ENCODE data around the gene ARSJ. TPM values are rescaled to one million over a fixed set of nuclear protein-coding genes. Genes with fewer than 3 reads are reported as not detected.

ARSJ gene
- 10 to 100 TPM; 23.5 to 23.6 TPM for total RNA-seq
- polyA plus RNA-seq (ENCODE audit: insufficient read length in 6 of 6) = 1 to 10 TPM; 5.3 to 7.8 (median 7.2) TPM
- long read RNA-seq, donor 1, full-length matches to known transcripts = 3 of 3 reads
- long read RNA-seq, donor 1, partial matches to known transcripts = 0 of 3 reads
- long read RNA-seq, donor 1, other reads (novel, unspliced or antisense) = 0 of 3 reads
- long read RNA-seq, donor 2, full-length matches to known transcripts = 1 of 1 reads
- long read RNA-seq, donor 2, partial matches to known transcripts = 0 of 1 reads
- long read RNA-seq, donor 2, other reads (novel, unspliced or antisense) = 0 of 1 reads
- long read RNA-seq, donor 3 = 0 reads
- long read RNA-seq, donor 4, full-length matches to known transcripts = 3 of 7 reads
- long read RNA-seq, donor 4, partial matches to known transcripts = 0 of 7 reads
- long read RNA-seq, donor 4, other reads (novel, unspliced or antisense) = 4 of 7 reads
- long read RNA-seq, donor 5, full-length matches to known transcripts = 5 of 5 reads
- long read RNA-seq, donor 5, partial matches to known transcripts = 0 of 5 reads
- long read RNA-seq, donor 5, other reads (novel, unspliced or antisense) = 0 of 5 reads
- long read RNA-seq, donor 6 = 0 reads
- long read RNA-seq, donor 7, full-length matches to known transcripts = 4 of 4 reads
- long read RNA-seq, donor 7, partial matches to known transcripts = 0 of 4 reads
- long read RNA-seq, donor 7, other reads (novel, unspliced or antisense) = 0 of 4 reads
- long read RNA-seq, donor 8, full-length matches to known transcripts = 2 of 2 reads
- long read RNA-seq, donor 8, partial matches to known transcripts = 0 of 2 reads
- long read RNA-seq, donor 8, other reads (novel, unspliced or antisense) = 0 of 2 reads
- long read RNA-seq, donor 9 = 0 reads
- long read RNA-seq, donor 10, partial matches to known transcripts = 1 of 3 reads
- long read RNA-seq, donor 10, other reads (novel, unspliced or antisense) = 2 of 3 reads
- long read RNA-seq, donor 11, full-length matches to known transcripts = 1 of 1 reads
- long read RNA-seq, donor 11, partial matches to known transcripts = 0 of 1 reads
- long read RNA-seq, donor 11, other reads (novel, unspliced or antisense) = 0 of 1 reads
- long read RNA-seq, donor 12, full-length matches to known transcripts = 1 of 1 reads
- long read RNA-seq, donor 12, partial matches to known transcripts = 0 of 1 reads
- long read RNA-seq, donor 12, other reads (novel, unspliced or antisense) = 0 of 1 reads

DNA sequence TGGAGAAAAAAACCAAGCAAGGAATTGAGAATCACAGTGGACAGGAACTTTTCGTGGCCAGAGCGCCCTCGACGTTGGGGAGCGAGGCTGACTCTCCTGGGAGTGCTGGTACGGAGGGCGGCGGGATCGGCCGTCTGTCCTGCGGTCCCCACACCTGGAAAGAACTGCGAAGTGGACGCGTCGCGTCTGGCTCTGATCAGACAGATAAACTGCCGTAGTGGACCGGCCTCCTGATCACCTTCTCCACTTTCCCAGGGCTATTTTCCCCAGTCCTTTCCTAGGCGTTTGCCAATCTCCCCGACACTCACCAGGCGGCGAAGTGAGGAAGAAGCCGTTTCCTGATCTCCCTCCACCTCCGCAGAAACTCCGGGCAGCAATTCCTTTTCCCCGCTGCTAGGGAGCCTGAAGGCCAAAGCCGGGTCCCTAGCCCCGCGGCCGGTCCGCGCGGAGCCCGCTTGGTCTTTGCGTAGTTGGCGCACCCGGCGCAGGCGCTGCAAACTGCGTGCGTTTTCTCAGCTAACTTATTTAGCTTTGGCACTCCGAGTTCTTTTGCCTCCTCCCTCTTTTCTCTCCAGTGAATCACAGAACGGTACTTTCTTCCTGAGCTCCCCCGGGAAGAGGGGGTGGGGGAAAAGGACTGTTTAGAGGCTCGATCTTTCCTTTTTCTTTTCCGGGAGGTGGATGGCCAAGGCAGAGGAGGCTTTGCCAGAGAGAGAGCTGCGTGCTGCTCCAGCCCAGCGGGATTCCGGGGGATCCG is at the start of gene ARSJ:
TSS of gene ARSJ (minus strand) at position 500 of the 757 bp plus-strand sequence. CDS start 813 bp downstream, outside the sequence.
- intact Hi-C loops (cut with DNase I) = no loop called here

DNA sequence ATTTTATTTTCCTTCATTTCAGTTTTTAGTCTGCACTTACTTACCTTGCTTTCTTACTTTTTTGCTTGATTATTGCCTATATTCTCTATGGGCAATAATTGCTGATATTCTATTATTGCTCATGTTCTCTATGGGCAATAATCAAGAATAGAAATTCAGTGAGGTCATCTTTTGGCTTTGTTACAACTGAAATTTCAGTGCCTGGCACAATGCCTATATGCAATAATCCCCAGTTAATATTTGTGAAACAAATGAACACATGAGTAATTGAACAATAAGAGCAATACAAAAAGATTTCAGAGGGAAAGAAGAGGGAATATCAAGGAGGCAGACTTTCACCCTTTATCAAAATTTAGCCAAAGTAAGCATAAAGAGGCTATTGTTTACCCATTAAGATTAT is 48.6 kb upstream of the ARSJ start:
- ATAC-seq (no peak), DNase-seq (no peak)
- no peaks in the 10 kb centered on the region for H3K36me3 ChIP-seq
- H3K27ac ChIP-seq = no peak overlapping the region
- no peak overlapping the region for H3K4me3 ChIP-seq
- TF ChIP-seq, protein P1, sequence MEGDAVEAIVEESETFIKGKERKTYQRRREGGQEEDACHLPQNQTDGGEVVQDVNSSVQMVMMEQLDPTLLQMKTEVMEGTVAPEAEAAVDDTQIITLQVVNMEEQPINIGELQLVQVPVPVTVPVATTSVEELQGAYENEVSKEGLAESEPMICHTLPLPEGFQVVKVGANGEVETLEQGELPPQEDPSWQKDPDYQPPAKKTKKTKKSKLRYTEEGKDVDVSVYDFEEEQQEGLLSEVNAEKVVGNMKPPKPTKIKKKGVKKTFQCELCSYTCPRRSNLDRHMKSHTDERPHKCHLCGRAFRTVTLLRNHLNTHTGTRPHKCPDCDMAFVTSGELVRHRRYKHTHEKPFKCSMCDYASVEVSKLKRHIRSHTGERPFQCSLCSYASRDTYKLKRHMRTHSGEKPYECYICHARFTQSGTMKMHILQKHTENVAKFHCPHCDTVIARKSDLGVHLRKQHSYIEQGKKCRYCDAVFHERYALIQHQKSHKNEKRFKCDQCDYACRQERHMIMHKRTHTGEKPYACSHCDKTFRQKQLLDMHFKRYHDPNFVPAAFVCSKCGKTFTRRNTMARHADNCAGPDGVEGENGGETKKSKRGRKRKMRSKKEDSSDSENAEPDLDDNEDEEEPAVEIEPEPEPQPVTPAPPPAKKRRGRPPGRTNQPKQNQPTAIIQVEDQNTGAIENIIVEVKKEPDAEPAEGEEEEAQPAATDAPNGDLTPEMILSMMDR (IDR thresholded peaks at IDR 0.05) = no peak
- no peaks in the 10 kb centered on the region for H3K27me3 ChIP-seq
- intact Hi-C loops (cut with DNase I) = no loop called here
- no peaks in the 10 kb centered on the region for H3K4me1 ChIP-seq
- no peaks in the 10 kb centered on the region for H3K9me3 ChIP-seq

More for the DNA sequence above, at the start of gene ARSJ:
- H3K27me3 ChIP-seq = peaks cover 0 to 29% of the 10 kb centered on the region in 2 donors
- peak within 1 kb of the TSS; percentile 48 to 54 for H3K4me3 ChIP-seq
- peaks cover 4 to 15% of the 10 kb centered on the region in 2 donors for H3K4me1 ChIP-seq
- DNase-seq (peak; percentile 51 to 87 (median 72)), ATAC-seq (peak; percentile 72)
- H3K36me3 ChIP-seq = no peaks in the 10 kb centered on the region
- TF ChIP-seq, protein P1 (IDR thresholded peaks at IDR 0.05) = no peak
- no peaks in the 10 kb centered on the region for H3K9me3 ChIP-seq
- peak within 1 kb of the TSS; percentile 81 to 94 for H3K27ac ChIP-seq

DNA sequence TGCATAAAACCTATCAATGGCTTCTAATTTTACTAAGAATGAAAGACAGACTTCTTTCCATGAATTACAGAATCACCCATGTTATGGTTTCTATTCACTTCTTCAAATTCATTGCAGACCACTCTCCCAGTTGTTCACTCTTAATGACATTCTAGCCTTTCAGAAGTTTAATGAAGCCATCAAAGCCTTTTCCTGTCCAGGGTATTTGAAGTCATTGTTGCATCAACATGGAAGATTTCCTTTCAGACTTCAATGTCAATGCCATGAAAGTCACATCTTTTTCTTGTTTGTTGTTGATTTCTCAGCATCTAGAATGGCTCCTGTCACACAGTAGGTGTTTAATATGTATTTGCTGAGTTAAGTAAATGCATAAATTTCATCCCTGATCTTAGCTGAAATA is 48.1 kb upstream of the ARSJ start:
- no peaks in the 10 kb centered on the region for H3K27me3 ChIP-seq
- DNase-seq (no peak), ATAC-seq (no peak)
- no peaks in the 10 kb centered on the region for H3K9me3 ChIP-seq
- H3K4me1 ChIP-seq = no peaks in the 10 kb centered on the region
- H3K4me3 ChIP-seq = no peak overlapping the region
- intact Hi-C loops (cut with DNase I) = no loop called here
- TF ChIP-seq, protein P1 (IDR thresholded peaks at IDR 0.05) = no peak
- no peak overlapping the region for H3K27ac ChIP-seq
- H3K36me3 ChIP-seq = no peaks in the 10 kb centered on the region

DNA sequence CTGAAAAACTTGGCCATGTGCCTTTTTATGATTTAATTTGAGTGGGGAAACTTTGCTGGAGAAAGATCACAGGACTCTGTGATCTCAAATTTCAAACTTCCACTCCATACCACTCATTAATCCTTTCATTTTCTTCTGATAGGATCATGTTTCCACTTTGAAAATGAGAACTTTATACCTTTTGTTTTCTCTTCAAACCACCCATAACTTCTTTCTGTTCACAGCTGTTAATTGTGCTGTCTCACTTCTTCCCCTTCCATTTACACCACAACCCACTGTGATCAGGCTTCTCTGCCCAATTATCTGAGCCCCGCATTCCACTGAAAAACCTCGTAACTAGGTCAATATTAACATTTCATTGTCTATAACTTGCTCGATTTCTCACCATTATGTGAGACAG is 47.0 kb upstream of the ARSJ start:
- DNase-seq (no peak), ATAC-seq (no peak)
- no peak overlapping the region for H3K4me3 ChIP-seq
- no peaks in the 10 kb centered on the region for H3K4me1 ChIP-seq
- no peaks in the 10 kb centered on the region for H3K27me3 ChIP-seq
- TF ChIP-seq, protein P1 (IDR thresholded peaks at IDR 0.05) = no peak
- no peaks in the 10 kb centered on the region for H3K36me3 ChIP-seq
- H3K27ac ChIP-seq = no peak overlapping the region
- no peaks in the 10 kb centered on the region for H3K9me3 ChIP-seq
- intact Hi-C loops (cut with DNase I) = no loop called here

Measured in left lung (tissue), 14 donors.